Cerebellar cortex (tissue), 1 donor: ENCODE measurements around the gene ZIC1.

Source experiments
- DNase-seq: peaks from one replicate; pipeline ENCODE4 v3.0.0-alpha.2; 2015; ENCODE audit warnings: low spot score

Gene ZIC1

DNA sequence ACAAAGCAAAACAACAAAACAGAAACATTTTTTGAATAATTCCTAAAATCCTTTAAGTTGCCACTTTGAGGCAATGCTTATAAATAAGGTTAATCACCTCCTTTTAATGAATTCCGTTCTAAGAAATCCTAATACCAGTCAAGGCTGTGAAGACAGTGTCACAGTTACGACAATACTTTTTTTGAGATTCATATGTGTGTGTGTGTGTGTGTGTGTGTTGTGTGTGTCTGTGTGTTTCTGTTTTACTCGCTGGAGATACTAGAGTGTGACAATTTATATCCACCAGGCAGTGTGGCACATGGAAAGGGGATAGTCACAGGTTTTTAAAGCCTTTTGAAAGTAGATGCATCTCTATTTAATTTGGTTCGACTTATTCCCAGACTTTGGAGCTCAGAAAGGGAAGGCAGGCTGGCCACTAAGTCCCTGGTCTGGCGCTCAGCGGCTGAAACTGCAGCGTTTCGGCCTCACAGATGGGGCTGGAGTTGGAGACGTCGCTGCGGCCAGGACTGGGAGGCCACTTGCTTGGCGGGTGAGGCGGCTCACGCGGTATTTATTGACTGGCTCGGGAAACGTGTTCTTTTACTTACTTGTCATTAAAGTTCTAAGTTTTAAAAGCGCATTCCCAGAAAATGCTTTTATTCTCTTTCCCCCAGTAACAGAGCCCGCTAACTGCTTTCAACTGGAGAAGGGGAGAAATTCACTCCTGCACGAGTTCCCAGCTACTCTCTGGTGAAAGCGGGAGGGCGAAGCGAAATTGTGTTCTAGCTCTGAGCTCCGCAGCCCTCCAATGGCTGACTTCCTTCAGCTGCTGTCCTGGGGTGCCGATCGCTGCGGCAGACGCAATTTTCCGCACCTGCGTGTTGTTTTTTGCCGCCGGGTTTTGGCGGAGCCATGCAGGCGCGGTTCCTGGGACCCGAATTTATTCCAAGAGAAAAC, 13.7 kb downstream of the ZIC1 start:
- DNase-seq = peak; percentile 83

DNA sequence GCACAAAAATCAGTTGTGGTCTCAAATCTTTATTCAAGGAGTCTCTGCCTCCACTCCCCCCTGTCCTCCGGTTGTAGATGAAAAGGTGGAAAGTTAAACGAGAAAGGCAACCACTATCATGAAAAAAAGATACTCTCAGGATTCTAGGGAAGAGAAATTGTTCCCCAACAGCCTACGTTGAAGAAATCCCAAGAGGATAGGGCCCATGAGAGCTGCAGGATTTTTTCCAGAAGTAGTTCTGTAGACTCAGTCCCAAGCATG, 14.3 kb downstream of the ZIC1 start:
- no peak for DNase-seq

DNA sequence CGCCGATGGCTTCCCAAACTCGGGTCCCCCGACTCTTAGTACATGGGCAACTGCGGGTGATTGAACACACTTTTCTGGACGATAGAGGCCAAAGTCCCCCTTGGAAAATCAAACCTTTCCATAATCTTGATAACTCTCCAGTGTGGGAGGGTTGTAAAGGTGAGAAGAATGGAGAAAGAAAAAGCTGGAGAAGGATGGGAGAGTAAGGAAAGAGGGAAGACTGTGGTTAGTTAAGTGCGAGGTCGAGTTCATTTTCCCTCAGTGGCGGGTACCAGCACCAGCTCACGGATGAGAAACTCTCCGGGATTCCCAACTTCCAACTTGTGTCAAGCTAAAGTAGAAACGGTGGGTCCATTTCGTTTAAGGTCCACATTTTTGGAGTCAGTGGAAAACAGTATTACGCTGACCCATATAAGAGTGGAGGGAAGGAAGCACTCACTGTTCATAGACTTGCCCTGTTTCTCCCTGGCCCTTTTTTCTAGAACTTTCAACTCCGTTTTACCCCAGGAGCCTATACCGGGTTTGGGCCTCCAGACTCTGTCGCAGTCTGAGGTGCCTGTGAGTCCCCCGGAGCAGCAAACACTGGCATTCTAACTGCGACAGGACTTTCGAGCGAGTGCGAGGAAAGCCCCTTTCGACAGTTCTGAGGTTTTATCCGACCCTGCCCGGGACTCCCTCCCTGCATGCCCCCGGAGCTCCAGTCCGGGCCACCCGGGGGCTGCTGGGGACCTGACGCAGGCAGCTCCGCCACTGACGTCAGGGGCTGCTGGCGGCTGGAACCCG, 14.8 kb downstream of the ZIC1 start:
- peak; percentile 73 for DNase-seq

DNA sequence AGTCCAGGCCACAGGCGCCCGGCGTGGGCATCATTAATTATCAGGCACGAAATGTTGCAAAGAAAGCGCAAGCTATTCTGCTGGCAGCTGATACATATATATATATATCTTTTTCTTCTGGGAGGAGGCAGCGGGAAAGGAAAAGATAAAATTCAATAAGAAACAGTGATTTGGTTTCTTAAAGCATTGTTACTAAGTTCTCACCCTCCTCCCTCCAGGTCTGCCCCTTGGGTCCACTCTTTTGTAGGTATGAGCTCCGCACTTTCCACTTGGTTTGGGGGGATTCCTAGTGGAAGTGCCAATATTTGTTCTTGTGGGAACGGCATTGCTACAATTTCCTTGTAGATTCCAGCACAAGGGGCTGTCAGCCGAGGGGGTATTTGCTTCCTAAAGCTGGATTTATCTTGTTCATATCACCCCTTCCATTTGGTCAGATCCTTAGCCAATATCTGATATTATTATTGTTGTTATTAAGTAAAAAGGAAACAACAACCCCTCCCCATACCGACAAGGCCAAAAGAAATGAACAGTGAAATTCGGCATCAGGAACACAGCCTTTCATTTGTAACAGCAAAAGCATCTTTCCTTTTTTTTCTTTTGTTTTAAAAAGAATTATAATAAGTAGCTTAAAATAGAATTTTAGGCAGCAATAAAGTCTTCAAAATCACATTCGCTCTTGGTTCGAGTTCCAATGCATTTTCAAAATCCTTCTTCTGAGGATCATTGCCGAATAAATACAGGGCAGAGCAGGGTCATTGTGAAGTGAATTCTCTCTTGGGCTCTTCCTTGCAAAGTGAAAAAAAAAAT, 15.6 kb downstream of the ZIC1 start:
- peak; percentile 47 for DNase-seq

DNA sequence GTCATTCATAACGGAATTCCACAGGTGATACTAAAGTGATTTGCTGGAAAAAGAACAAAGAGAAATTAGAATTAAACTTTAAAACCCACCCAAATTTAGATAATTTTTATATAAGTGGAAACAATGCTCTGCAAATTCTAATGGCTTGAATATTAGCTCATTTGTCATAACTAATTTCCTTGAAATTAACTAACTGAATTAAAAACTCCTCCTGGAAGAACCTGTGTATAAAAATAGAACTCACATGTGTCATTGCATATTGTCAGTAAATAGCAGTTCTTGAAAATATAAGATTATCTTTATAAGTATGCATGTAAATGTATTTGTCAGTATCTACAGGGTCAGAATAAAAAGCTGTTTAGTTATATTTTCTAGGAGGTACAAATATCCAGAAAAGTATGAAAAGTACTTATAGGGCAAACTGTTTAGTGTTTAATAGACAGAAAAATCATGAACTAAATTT, 16.3 kb downstream of the ZIC1 start:
- DNase-seq = peak; percentile 39

DNA sequence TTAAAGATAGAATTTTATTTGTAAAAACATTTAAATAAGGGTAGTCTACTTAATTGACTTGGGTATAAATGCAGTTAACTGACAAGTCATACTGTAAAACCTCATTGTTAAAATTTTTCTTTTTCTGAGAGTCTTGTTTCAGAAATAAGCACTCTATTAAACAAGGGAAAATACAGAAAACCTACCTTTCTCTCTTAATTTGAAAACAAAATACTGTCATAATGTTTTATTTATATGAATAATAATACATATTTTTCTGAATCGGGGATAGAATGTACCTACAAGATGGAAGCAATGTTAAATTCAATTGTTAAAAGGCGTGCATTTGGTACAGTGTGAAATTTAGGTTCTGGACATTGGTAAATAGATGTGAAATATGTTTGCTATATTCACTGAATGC, 17.8 kb downstream of the ZIC1 start:
- DNase-seq = peak; percentile 46

DNA sequence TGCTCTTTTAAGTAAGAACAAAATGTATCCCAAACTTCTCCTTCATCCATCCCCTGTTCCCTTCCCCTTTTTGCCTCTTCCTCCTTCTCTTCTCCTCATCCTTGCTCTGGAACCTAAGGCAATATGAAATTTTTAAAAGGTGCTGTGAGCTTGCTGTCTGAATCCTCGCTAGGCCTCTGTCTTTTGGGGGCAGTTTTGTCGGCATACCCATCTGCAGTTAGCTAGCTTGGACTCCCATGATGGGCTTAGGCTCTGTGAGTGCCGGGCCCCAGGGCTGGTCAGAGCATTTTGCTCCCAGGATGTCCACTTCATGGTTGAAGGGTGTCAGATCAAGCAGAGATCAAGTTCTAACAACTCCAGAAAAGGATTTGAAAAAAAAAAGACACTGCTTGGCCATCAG, 18.6 kb downstream of the ZIC1 start:
- peak; percentile 77 for DNase-seq

DNA sequence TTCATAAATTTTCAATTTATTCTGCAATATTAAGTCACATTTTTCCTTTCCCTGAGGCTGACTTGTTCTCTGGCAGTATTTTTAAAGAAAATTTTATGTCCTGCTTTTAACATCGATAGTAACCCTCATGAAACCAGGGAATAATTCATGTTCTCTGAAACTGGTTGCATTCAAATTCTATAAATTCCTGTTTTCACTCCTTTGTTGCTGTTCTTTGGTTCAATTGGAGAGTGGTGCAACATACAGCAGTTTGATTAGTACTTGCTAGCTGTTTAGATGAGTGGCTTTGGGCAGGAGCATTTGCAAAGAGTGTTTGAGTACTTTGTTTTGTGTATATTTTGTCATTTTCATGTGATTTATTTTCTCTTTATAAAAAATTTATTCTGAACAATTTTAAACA, 19.2 kb downstream of the ZIC1 start:
- peak; percentile 68 for DNase-seq

DNA sequence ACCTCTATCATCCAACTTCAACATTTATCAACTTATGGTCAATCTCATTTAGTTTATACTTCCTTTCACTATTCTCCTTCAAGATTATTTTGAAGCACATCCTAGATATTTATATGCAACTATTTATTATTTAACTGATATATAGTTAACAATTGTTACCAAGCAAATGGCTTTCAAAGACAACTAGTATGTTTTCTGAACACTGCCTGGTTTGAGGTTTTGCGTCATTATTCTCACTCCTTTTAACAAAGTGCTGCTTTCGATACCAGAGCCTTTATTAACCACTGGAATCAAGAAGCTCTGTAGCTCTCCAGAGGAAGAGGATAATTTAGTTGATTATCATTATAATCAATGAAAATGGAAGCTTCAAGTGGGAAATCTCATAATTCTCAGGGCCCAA, 19.6 kb downstream of the ZIC1 start:
- peak; percentile 42 for DNase-seq

DNA sequence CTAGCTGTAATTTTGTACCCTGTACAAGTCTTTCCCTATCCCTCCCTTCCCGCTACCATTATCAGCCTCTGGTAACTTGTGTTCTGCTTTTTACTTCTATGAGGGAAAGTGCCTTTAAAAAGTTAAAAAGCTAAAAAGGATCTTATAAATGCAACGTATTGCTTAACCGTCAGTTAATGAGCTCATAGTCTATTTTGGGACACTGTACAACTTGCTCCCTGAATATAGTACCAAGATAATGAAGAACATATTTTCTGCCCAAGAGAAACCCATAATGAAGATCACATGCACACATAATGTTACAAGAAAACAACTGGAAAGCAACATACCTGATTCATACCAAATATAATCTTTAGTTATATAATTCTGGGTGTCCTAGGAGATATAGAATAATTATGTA, 22.6 kb downstream of the ZIC1 start:
- peak; percentile 17 for DNase-seq

DNA sequence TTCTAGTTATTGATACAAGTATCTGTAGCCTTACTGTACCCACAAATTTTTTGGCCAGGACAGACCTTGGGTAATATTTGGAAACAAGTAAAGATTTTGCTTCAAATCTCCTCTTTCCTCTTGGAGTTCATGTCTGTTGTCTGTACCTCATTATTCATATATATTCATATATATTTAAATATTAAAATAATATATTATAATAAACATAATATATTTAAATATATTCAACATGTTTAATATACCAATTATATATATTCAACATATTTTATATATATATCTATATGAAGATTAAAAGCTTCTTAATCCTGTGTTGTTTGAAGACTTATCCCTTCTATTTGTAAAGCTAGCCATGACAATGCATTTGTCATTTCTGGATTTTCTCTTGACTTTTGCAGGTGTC, 38.1 kb downstream of the ZIC1 start:
- DNase-seq = no peak

DNA sequence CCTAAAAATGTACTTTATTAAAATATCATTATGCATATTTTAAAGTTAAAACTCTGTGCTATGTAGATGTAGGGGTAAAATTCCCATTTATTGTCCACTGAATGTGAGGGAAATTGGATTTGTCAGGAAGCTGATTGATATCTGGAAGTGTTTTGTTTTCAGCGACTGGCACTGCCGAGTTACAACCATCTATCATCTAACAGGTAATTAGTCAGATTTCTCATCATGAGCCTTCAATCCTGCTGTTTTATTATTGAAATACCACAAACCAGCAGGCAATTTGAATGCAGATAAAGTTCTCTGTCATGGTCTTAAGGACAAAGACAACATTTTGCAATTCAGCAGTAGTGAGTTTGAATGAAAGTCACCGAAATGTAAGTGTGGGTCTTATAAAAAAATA, 40.5 kb downstream of the ZIC1 start:
- no peak for DNase-seq

DNA sequence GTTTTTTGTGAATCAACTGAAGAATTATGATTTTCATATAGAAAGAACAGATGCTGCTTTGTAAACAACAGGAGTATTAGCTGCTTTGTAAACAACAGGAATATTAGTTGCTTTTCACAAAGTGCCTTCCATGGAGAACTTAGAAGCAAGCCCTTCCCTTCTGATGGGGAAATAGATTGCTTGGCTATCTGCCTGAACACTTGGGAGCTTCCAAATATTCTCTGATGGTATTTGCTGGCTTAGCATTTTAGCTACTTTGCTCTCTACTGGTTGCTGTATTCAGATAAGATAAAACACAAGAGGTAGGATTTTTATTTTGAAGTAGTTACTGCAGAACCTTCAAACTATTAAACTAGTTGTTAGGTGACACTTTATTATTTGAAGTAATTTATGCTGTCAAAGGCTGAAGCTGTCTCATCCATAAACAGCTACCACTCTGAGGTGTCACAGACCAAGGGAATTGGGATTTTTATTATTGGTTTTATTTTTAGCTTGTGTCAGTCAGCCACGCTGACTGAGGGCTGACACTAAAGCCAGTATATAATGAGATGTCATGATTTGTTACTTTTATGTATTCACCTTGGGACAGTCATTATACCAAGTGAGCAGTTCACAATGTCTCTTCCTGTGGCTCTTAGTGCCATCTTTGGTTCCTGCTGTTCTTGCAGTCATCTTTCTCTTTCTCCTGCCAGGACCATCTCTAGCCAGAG, 50.0 kb downstream of the ZIC1 start:
- DNase-seq = peak; percentile 21

DNA sequence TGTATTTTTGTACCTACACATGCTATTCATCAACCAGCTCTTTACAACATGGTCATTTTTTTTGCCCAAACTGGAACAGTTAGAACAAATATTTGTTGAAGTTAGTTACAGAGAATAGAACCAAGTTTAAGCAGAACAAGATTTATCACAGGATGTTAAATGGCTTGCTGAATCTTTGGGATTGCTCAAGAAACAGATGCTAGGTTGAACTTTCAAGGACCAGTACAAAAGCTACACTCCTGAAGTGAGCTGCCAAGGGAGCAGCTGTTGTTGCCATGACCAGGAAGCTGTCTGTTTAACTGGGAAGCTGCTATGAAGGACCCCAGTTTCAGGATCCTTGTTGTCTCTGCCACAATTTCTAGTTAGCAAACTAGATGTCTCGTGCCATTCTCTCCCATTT, 53.7 kb downstream of the ZIC1 start:
- peak; percentile 17 for DNase-seq
